ENCODE results near the gene MYO3B.
A peak's percentile ranks its signal among the peaks of the same experiment; 100 is the strongest.
"Not testable (repeated sequence)": the region's sequence is repeated elsewhere in the genome, so short reads cannot be mapped to it uniquely, and the experiment has no call there.

MYO3B gene

DNA sequence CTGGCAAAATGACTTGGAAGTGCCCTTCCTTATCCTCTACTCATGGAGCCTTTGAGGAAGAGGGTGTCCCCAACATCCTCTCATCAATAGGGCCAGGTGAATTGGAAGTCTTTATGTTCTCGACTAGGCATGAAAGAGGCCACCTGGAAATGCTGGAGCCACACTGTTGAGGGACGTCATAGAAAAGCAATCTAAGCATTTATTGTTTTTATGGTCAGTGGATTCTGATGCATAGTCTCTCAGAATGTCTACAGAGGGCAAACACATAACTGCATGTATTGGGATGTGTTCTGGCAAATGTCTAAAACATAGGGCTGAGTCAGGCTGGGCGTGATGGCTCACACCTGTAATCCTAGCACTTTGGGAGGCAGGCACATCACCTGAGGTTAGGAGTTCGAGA is 290.6 kb downstream of the MYO3B start:
- no peak for DNase-seq (ENCODE audit: low spot score)

DNA sequence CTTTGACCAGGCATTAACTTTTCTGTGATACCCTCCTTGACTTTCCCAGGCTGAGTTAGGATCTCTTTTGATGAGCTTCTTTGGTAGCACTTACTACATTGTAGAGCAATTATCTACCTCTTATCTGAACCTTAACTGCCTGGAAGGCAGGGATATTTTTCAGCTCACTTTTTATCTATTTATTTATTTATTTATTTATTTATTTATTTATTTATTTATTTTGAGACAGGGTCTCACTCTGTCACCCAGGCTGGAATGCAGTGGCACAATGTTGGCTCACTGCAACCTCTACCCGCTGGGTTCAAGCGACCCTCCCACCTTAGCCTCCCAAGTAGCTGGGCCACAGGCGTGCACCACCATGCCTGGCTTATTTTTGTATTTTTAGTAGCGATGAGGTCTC is 294.6 kb downstream of the MYO3B start:
- DNase-seq (ENCODE audit: low spot score) = not testable (repeated sequence)

GRCh38 chr2:170475878-170476277 is 297.9 kb downstream of the MYO3B start:
- DNase-seq (ENCODE audit: low spot score) = no peak

DNA sequence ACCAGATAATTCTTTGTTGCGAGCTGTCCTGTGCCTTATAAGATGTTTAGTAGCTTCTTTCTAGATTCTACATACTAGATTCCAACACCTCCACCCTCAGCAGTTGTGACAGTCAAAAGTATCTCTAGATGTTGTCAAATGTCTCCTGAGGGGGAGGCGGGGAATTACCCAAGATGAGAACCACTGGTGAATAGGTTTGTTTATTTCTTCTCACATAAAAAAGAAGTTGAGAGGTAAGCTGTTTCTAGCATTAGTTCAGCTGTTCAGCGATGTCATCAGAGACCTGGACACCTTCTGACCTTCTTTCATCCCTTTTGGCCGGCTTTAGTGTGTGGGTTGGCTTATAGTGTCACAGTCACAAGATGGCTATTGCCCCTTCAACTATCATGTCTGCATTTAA is 299.7 kb downstream of the MYO3B start:
- DNase-seq (ENCODE audit: low spot score) = no peak

DNA sequence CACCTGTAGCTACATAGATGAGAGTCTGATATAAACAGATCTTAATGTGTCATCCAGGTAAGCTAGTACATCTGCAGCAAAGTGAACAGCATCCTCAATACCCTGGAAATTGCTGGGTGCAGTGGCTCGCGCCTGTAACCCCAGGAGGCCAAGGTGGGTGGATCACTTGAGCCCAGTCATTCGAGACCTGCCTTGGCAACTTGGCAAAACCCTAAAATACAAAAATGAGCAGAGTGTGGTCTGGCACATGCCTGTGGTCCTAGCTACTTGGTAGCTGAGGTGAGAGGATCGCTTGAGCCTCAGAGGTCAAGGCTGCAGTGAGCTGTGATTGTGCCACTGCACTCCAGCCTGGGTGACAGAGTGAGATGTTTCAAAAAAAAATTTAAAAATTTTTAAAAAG is 303.3 kb downstream of the MYO3B start:
- DNase-seq (ENCODE audit: low spot score) = no peak

- DNase-seq (ENCODE audit: low spot score) = no peak
These were observed 306.6 kb downstream of the MYO3B start for GRCh38 chr2:170484552-170484951.

- DNase-seq (ENCODE audit: low spot score) = no peak
These were observed 307.5 kb downstream of the MYO3B start for GRCh38 chr2:170485254-170486026.

- DNase-seq (ENCODE audit: low spot score) = peak; percentile 73
These were observed 308.8 kb downstream of the MYO3B start for GRCh38 chr2:170486730-170487129.

GRCh38 chr2:170488807-170489206 is 310.9 kb downstream of the MYO3B start:
- DNase-seq (ENCODE audit: low spot score) = no peak

- peak; percentile 49 for DNase-seq (ENCODE audit: low spot score)
These were observed 314.1 kb downstream of the MYO3B start for GRCh38 chr2:170492010-170492409.

GRCh38 chr2:170493426-170494097 is 315.6 kb downstream of the MYO3B start:
- no peak for DNase-seq (ENCODE audit: low spot score)

GRCh38 chr2:170495896-170496295 is 317.9 kb downstream of the MYO3B start:
- no peak for DNase-seq (ENCODE audit: low spot score)

GRCh38 chr2:170498619-170499018 is 320.7 kb downstream of the MYO3B start:
- DNase-seq (ENCODE audit: low spot score) = peak; percentile 85

DNA sequence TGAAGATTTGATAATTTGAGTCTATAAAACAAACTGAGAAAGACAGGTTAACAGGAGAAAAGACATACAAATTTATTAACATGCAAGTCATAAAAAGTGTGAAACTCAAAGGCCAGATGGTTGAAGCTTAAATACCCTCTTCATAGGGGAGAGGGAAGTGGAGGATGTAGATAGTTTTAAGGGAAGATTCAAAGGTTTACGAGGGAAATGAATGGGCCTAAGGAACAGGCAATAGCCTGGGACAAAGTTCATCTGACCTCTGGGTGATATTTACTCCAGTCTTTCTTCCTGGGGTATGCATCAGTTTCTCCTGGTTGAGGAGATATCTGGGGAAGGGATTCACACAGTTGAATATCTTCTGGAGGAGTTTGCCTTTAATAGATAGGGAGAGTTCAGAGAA is 322.2 kb downstream of the MYO3B start:
- no peak for DNase-seq (ENCODE audit: low spot score)

GRCh38 chr2:170500770-170501169 is 322.8 kb downstream of the MYO3B start:
- DNase-seq (ENCODE audit: low spot score) = peak; percentile 90

GRCh38 chr2:170501421-170502043 is 323.6 kb downstream of the MYO3B start:
- DNase-seq (ENCODE audit: low spot score) = peak; percentile 29

DNA sequence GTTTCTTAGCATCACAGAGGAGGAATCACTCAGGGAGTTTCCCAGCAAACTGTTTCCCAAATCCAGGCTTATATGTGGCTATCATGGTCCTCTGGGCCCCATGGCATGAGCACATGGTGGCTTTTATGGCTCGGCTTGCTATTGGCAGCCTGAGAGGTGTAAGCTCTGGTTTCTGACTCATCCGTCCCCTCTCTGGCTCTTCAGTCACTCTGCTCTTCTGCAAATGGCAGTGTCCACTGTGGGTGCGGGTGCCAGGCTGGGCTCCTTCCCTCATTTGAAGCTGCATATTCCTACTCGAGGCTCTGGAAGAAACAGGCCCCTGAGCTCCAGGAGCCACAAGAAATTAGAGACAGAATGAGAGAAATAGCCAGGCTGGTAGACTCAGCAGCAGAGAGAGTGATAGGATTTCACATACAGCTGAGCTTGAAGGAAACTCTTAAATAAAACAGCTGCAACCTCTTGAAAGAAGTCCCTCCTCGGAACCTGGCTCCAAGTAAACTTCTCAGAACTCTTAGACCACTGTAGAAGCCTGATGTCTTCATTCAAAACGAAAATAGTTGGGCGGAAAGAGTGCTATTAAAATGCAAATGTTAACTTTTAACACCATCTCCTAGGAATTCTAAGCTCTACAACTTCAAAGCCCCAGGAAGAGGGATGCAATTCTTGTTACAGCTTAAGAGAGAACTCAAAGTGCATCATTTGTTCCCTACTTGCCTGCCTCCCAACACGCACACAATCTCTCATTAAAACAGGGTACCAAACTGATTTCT is 324.6 kb downstream of the MYO3B start:
- no peak for DNase-seq (ENCODE audit: low spot score)

DNA sequence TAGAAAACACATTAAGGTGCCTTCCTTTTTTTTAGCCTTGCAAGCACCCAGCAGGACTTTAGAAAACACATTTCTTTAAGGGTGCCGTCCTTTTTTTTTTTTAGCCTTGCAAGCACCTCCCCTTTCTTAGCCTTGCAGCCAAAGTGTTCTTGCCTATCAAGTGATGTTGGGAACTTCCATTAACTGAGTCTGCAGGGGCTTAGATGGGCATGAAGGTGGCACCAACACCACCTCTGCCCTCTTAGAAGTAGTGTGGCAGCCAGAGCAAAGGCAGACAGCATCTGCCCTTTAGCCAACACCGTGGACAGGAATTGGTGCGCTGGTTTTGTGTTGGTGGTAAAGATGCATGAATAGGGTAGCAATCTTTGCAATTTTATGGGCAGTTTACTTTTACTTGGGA is 325.6 kb downstream of the MYO3B start:
- DNase-seq (ENCODE audit: low spot score) = no peak

GRCh38 chr2:170503971-170504809 is 326.2 kb downstream of the MYO3B start:
- no peak for DNase-seq (ENCODE audit: low spot score)

GRCh38 chr2:170504810-170505145 is 326.8 kb downstream of the MYO3B start:
- no peak for DNase-seq (ENCODE audit: low spot score)

DNA sequence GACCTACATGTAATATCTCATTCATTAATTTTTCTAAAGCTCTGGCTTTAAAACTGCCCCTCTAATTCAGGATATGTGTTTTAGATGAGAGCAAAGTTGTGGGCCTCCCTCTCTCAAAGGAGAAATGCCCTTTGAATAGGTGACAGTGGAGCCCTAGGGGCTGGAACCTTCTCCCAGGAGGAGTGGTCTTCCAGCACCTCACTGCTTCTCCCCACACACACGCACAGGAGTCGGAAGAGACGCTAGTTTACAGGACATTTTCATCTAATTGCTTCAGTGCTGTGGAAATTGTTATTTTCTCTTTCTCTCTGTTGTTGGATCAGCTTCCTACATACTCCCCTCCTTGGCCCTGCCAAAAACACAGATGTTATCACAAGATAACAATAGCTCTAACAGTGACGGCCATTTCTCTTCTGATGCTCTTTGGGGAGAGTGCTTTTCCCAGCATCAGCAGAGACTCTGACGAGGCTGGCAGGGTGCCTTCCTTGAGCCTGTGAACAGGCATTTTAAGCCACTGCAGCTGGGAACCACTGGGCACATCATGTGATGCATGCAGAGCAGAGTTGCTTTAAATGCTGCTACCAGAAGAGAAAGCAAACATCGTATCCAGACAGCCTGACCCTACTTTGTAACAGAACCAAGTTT is 327.8 kb downstream of the MYO3B start:
- DNase-seq (ENCODE audit: low spot score) = peak; percentile 96
